Skin of body (tissue), 2 donors: Measurements from ENCODE around the gene NSMCE1. TPM values are rescaled to one million over a fixed set of nuclear protein-coding genes. Genes with fewer than 3 reads are reported as not detected.

Experiments used
- DNase-seq: peaks from one replicate; lab custom pipeline; 2025; lab: John Stamatoyannopoulos, UW
- total RNA-seq: library from RNA; depleted of rRNA; stranded (reverse); fragments of >200 nt; gene quantifications from one replicate; pipeline ENCODE4 v1.2.3, GENCODE V29; 2014

NSMCE1 gene, protein sequence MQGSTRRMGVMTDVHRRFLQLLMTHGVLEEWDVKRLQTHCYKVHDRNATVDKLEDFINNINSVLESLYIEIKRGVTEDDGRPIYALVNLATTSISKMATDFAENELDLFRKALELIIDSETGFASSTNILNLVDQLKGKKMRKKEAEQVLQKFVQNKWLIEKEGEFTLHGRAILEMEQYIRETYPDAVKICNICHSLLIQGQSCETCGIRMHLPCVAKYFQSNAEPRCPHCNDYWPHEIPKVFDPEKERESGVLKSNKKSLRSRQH
- 33.7 TPM for total RNA-seq

GRCh38 chr16:27268376-27269299 lies at the start of gene NSMCE1:
TSS of gene NSMCE1 (minus strand) at chr16:27268772. CDS start at chr16:27257570, 11,202 bp downstream.
- DNase-seq: peak; percentile 91

DNA sequence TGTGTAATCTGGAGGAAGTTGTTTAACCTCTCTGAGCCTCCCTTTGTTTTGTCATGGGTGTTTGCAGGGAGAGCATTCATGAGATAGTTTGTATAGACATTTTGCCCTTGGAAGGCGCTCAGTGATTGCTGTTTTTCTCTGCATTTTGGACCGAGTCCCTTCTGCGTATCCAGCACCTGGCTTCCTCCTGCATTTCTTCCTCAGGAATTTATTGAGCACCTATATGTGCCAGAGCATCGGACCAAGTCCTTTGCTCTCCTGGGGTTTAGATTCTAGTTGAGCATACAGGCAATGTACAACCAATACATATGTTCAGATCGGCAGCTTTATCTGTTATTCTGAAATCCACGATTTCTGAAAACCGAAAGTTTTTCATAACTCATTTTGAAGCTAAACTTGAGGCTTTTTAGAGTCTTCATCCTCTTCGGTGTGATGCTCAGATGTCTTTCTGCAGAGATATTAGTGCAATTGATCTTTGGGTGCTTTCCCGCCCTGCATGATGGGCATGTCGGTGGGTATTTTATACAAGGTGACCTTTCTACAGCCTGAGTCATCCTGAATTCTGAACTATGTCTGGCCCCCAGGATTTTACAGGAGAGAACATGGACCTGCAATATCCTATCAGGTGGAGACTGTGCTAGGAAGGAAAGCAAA lies 49.3 kb upstream of the NSMCE1 start:
- DNase-seq: no peak

GRCh38 chr16:27317320-27317719 lies 48.7 kb upstream of the NSMCE1 start:
- DNase-seq: no peak

GRCh38 chr16:27316038-27316680 lies 47.6 kb upstream of the NSMCE1 start:
- DNase-seq: no peak

- DNase-seq: no peak
These were observed 46.9 kb upstream of the NSMCE1 start for GRCh38 chr16:27315333-27316037.

GRCh38 chr16:27314986-27315332 lies 46.4 kb upstream of the NSMCE1 start:
- no peak for DNase-seq

DNA sequence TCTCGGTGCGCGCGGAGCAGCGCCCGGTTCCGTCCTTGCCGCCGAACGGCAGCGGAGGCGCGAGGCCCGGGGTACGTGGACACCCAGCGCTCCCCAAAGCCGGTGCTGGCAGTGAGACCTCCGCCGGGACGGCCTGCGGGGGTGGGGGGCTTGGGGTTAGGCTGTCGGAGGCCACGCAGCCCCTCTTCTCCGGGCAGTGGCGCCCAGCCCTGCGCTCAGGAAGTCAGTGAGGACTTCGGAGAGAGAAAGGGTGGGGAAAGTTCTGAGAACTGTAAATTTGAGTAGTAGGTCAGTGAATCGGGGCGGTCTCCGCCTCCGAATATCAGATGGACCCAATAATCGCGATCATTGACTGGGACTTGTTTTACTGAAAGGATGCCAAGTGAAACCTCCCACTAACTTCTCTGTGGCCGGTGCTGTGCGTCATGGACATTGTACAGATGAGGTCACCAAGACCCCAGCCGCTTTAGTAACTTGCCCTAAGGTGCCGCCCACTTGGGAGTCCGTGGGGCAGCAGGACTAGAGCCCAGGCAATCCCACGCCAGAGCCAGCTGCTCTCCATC lies 45.7 kb upstream of the NSMCE1 start:
- DNase-seq: peak; percentile 76

- peak; percentile 17 for DNase-seq
These were observed 45.0 kb upstream of the NSMCE1 start, which contains the start of gene IL4R for GRCh38 chr16:27313422-27314160. TSS of gene IL4R (plus strand) at chr16:27313974. CDS start at chr16:27340204, 26,230 bp downstream.

DNA sequence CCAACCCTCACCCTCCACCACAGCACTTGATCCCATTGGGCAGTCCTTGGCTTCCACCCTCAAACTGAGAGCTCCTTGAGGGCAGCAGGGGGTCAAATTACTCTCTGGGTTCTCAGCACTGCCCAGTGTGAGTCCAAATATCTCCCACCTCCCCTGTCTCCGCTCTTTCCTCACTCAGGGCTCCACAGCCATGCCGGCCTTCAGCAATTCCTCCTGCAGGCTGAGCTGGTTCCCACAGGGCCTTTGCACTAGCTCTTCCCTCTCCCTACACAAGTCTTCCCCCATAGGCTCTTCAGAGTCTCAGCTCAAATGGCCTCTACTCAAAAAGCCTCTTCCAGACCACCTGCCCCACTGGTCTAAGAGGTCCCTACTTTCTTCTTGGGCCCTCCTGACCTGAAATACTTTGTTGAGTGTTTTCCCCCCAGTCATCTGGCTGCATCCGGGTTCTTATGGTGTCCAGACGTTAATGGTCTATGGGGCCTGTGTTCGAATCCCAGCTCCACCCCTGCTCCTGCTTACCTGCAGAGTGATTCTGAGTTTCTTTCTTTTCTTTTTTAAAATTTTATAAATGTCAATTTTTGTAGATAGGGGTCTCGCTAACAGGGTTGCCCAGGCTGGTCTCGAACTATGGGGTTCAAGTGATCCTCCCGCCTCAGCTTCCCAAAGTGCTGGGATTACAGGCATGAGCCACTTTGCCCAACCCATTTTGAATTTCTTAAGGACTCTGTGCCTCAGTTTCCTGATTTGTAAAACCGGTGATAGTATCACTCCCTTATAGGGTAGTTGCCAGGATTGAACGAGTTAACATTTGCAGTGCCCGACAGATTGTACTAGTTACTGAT lies 44.2 kb upstream of the NSMCE1 start:
- DNase-seq: no peak

DNA sequence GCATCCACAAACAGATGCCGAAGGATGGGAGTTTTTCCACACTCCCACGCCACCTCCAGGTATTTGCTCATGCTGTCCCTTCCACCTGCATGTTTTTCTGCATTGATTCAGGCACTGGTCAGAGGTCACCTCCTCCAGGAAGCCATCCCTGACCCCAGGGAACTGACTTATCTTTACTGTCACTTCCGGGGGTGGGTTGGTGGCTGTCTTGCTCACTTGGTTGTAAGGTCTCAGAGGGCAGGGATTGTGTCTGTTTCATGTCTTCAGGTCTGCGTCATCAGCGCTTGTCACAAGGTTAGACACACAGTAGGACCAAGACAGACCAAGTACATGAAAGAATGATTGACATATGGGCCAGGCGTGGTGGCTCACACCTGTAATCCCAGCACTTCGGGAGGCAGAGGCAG lies 43.3 kb upstream of the NSMCE1 start:
- no peak for DNase-seq

GRCh38 chr16:27311448-27311830 lies 42.9 kb upstream of the NSMCE1 start:
- no peak for DNase-seq

DNA sequence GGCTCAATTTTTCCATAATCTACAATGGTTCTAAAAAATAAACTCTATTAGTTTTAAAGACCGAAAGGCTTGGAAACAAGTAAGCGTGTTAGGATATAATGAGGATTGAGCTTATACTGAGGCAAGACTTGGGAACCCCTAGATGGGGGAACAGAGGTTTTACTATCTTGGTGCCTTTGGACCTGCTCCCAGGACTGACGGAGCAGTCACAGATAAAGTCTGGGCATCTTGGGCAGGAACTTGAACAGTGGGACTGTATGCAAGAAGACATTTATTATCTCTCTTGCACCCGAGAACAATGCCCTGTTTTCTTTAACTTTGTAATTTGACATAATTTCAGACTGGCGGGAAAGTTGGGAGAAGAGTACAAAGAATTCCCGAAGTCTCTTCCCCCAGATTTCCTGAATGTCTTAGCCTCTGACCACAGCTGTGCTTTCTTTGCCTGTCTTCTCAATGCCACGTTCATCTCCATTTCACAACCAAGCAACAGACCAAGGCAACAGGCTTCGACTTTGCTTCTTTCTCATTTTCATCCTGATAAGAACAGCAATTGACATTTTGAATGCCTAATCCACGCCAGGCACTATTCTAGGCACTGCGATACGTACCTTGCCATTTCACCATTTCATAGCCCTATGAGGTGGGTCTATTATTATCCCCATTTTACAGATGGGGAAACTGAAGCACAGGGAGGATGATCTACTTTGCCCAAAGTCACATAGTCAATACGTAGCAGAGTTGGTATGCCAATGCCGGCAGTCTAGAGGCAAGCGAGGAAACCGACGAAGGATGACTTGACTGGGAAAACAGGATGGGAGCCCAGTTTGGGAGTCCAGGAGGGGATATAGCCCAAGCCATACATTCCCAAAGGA lies 42.2 kb upstream of the NSMCE1 start:
- no peak for DNase-seq

GRCh38 chr16:27308792-27309191 lies 40.2 kb upstream of the NSMCE1 start:
- DNase-seq: no peak

DNA sequence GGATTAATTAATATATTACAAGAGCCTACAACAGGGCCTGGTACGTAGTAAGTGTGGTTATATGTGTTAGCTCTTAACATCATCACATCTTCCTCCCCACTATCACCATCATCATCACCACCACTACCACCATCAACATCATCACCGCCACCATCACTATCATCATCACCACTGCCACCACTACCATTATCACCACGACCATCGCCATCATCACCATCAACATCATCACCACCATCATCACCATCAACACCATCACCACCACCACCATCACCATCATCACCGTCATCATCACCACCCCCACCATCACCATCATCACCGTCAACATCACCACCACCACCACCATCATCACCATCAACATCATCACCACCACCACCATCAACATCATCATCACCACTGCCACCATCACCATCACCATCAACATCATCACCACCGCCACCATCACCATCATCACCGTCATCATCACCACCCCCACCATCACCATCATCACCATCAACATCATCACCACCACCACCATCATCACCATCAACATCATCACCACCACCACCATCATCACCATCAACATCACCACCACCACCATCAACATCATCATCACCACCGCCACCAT lies 37.4 kb upstream of the NSMCE1 start:
- DNase-seq: no peak

DNA sequence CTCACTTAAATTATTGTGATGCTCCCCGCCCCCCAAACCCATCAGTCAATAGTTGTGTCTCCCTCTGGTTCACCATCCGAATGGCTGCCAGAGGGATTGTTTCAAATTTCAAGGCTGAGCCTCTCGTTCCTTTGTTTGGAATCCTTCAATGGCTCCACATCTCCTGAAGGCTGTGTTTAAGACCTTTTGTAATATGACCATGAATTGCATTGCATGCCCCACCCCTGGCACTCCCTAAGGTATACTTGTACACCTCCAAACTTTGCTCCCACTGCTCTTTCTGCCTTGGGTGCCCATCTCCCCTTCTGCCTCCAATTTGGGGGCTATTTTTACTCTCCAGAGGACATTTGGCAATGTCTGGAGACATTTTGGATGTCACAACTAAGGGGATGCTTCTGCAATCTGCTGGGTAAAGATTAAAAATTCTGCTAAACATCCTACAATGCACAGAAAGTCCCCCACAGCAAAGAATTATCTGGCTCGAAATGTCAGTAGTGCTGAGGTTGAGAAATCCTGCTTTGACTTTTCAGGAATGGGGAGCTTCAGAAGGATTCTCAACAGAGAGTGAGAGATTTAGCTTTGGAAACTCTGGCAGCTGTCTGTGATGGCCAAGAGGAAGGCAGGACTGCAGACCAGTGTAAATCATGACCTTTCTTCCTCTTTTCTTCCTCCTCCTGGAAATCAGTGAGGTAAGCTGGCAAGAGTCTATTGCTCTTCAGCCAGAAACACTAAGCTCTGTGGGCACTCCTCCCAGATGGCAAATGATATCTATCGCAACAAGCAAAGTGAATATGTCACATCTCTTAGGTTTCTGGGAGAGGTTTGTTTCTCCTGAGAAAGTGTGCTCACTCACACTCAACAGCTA lies 36.5 kb upstream of the NSMCE1 start:
- no peak for DNase-seq

DNA sequence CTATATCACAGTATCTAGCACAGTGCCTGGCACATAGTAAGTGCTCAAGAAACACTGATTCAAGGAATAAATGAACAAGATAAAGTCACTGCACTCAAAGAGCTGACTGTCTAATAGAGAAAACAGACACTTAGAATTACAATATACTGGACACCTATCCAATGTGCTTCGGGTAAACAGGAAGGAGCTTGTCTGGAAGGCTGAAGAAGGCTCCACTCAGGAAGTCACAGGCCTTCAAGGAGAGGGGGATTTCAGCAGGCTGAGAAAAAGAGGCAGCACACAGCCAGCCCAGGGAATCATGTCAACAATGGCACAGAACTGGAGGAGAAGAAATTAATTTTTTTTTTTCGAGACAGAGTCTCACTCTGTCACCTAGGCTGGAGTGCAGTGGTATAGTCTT lies 35.5 kb upstream of the NSMCE1 start:
- no peak for DNase-seq
